Stimulated activated CD4-positive, alpha-beta T cell treated with anti-CD3 and anti-CD28 coated beads, Interleukin-12 subunit alpha, Interleukin-12 subunit beta, amount 100 ng/mL, for 4 hours (primary cell): ENCODE measurements around the gene TRIOBP.
"Not testable (repeated sequence)": the region's sequence is repeated elsewhere in the genome, so short reads cannot be mapped to it uniquely, and the experiment has no call there.

Source experiments
- DNase-seq: peaks from one replicate; pipeline ENCODE4 v3.0.0-alpha.2; 2020

The TRIOBP gene, protein sequence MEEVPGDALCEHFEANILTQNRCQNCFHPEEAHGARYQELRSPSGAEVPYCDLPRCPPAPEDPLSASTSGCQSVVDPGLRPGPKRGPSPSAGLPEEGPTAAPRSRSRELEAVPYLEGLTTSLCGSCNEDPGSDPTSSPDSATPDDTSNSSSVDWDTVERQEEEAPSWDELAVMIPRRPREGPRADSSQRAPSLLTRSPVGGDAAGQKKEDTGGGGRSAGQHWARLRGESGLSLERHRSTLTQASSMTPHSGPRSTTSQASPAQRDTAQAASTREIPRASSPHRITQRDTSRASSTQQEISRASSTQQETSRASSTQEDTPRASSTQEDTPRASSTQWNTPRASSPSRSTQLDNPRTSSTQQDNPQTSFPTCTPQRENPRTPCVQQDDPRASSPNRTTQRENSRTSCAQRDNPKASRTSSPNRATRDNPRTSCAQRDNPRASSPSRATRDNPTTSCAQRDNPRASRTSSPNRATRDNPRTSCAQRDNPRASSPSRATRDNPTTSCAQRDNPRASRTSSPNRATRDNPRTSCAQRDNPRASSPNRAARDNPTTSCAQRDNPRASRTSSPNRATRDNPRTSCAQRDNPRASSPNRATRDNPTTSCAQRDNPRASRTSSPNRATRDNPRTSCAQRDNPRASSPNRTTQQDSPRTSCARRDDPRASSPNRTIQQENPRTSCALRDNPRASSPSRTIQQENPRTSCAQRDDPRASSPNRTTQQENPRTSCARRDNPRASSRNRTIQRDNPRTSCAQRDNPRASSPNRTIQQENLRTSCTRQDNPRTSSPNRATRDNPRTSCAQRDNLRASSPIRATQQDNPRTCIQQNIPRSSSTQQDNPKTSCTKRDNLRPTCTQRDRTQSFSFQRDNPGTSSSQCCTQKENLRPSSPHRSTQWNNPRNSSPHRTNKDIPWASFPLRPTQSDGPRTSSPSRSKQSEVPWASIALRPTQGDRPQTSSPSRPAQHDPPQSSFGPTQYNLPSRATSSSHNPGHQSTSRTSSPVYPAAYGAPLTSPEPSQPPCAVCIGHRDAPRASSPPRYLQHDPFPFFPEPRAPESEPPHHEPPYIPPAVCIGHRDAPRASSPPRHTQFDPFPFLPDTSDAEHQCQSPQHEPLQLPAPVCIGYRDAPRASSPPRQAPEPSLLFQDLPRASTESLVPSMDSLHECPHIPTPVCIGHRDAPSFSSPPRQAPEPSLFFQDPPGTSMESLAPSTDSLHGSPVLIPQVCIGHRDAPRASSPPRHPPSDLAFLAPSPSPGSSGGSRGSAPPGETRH (N-terminal part only)

DNA sequence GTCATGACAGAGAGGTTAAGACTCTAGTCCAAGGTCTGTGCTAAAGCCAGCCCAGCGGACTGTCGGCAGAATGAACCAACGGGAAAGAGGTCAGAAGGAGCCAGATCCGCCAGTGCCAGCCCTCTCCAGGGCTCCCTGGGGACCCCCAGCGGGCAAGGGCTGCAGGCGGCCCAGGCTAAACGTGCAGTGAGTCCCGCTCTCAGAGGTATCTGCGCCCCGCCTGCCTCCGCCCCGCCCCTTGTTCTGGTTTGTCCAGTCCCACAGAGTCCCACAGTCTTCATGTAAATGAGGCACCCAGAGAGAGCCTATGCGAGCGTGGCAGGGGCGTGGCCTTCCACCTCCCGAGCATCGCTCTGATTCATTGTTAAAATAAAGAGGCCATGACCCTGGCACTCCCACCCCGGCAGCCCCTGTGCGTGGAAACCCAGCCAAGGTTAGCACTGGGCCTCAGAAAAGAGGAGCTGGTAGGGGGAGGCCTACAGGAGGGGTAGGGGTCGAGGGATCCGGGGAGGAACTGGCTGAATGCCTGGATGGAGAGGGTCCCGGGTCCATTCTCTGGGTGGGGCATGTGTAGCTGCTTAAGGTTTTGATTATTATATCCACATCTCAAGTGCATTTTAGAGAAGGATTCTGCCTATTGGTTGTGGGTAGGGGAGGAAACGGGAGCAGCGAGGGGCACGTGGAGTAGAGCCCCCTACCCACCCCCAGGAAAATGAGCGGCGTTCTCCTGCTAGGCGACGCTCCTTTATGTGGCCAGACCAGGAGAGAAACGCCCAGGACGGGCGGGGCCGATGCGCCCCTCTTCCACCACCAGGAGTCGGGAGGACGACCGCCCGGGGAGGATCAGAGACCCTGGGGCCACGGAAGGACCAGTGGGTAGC is at the start of gene TRIOBP:
Gene TRIOBP, plus strand, starts transcription at position 392 of the 881 bp plus-strand sequence. CDS start 4,318 bp downstream, outside the sequence.
- DNase-seq: peak; percentile 77

DNA sequence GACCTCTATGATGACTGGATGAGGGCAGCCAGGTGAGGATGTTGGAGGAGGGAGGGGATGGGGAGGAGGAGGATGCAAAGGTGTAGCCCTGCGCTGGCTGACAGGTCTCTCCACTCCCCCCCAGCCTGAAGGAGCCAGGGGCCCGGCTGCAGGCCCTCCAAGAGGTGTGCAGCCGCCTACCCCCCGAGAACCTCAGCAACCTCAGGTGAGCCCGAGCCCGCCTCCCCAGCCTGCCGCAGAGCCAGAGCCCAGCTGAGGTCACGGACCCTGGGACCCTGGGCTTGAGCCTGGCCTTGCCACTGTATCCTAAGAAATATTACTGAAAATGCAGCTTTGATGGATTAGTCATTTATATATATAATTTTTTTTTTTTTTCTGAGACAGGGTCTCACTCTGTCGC is 49.5 kb upstream of the TRIOBP start:
- no peak for DNase-seq

DNA sequence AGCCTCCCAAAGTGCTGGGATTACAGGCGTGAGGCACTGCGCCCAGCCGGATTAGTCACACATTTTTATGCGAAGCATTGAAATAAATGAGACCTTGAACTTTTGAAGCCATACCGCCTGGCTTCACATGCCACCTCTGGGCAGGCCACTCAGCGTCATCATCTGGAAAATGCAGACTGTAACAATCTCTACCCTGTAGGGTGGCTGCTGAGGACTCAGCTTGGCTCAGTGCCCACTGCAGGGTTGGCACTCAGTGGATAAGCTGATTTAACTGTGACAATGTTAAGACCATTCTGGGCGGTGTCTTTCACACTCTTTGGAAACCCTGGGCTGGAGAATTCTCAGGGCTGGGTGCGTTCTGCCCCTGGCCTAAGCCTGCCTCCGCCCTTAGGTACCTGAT is 48.9 kb upstream of the TRIOBP start:
- DNase-seq: no peak

DNA sequence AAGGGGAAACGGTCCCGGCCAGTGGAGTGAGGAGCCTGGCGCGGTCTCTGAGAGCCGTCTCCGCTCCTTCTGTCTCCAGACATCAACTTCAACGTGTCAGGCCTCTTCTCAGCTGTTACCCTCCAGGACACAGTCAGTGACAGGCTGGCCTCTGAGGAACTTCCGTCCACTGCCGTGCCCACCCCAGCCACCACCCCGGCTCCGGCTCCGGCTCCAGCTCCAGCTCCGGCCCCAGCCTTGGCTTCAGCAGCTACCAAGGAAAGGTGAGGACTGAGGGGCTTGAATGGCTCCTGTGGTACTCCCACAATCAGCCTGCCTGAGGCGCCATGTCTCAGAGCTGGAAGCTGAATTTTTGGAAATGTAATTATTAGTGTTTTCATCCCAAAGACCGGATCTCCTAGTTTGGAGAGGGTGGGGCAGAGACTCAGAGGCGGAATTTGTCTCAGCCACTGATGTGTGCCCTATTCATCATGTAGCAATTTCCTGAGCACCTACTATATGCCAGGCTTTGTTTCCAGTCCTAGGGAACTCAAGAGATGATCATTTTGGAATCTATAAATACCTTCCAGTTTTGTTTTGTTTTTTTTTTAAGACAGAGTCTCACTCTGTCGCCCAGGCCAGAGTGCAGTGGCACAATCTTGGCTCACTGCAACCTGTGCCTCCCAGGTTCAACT is 46.2 kb upstream of the TRIOBP start:
- no peak for DNase-seq

DNA sequence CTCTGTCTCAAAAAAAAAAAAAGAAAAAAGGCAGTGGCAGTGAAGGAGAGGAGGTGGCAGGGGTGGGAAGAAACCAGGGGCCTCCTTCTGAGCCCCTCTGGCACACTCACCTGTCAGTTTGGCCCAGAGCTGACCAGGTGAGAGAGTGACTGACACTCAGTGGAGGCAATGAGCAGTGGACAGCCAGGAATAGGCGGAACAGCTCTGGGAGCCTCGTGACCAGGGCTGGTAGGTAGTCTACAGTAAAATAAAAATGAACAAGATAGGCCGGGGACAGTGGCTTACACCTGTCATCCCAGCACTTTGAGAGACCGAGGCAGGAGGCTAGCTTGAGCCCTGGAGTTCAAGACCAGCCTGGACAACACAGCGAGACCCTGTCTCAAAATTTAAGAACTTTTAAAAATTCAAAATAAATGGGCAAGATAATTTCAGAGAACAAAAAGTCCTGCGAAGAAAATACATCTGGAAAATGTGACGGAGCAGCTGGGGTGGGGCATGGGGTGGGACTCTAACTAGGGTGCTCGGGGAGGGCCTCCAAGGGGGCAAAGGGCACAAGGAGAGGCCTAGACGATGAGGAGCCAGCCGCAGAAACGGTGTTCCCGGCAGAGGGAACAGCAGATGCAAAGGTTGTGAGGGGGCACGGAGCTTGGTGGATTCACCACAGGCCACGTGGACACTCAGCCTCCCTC is 42.1 kb upstream of the TRIOBP start:
- DNase-seq: no peak

DNA sequence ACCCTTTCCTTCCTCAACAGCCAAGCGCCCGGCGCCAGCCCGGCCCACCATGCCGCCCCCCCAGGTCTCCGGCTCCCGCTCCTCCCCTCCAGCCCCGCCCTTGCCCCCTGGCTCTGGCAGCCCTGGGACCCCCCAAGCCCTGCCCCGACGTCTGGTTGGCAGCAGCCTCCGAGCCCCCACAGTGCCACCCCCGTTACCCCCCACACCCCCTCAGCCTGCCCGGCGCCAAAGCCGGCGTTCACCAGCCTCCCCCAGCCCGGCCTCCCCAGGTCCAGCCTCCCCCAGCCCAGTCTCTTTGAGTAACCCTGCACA is 41.6 kb upstream of the TRIOBP start:
- DNase-seq: no peak

DNA sequence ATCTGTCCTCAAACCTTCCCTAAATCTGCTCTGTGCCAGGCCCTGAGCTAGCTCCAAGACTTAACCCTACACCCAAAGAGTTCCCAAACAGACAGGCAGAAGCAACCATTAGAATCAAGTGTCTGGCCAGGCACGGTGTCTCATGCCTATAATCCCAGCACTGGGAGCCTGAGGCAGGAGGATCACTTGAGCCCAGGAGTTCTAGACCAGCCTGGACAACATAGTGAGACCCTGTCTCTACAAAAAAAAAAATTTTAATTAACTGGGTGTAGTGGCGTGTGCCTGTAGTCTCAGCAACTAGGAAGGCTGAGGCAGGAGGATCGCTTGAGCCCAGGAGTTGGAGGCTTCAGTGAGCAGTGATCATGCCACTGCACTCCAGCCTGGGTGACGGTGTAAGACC is 40.3 kb upstream of the TRIOBP start:
- DNase-seq: not testable (repeated sequence)

DNA sequence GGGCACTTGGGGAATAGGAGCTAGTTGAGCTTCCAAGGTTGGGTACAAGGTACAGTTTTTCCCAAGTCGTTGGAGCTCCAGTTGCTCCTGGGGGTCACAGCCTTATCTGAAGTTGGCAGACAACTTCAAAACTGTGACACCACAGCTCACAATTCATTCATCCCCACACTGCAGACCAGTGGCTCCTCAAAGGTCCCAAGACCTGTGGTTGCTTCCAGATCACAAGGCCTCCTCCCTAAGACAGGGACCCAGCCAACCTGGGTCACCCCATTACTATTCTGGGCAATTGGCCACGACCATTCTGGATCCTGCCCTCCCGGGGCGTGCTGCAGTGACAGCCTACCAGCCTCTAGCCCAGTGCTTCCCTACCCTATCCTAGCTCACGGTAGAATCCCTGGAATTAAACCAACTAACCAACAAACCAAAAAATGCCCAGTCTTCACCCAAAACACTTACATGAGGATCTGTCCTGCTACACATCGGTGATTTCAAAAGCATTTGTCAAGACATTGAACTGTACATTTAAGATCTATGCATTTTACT is 39.2 kb upstream of the TRIOBP start:
- no peak for DNase-seq

DNA sequence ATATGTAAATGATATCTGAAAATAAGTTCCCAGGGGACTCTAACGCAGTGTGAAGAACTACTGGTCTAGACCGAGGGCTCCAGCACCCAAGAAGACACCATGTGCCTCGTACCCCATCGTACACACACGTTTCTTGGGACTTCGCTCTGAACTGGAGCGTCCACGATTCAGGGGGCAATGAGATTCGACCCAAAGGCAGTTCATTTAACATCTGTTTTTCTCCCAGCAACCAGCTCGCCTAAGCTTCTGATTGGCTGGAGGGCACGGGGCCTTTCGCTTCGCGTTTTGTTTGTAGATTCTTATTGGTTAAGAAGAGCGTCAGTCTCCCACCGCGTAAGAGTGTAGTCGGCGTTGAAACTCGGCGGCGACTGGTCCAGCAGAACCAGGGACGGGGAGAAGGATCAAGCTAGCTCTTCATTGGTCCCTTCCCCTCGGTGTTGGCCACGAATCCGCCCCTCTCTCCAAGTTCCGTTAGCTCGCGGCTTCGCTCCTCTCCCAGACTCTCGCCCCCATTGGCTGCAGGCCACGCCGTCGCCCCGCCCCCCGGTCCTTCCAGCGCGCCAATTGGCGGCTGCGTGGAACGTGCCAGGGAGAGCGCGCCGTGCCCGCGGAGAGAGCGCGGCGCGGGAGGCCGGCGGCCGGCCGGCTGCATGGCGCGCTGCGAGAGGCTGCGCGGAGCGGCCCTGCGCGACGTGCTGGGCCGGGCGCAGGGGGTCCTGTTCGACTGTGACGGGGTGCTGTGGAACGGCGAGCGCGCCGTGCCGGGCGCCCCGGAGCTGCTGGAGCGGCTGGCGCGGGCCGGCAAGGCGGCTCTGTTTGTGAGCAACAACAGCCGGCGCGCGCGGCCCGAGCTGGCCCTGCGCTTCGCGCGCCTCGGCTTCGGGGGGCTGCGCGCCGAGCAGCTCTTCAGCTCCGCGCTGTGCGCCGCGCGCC is 38.4 kb upstream of the TRIOBP start, which contains the start of gene PDXP:
Gene PDXP, plus strand, starts transcription at position 591 of the 933 bp plus-strand sequence. Its CDS starts 60 bp downstream, at position 651.
- DNase-seq: peak; percentile 99

DNA sequence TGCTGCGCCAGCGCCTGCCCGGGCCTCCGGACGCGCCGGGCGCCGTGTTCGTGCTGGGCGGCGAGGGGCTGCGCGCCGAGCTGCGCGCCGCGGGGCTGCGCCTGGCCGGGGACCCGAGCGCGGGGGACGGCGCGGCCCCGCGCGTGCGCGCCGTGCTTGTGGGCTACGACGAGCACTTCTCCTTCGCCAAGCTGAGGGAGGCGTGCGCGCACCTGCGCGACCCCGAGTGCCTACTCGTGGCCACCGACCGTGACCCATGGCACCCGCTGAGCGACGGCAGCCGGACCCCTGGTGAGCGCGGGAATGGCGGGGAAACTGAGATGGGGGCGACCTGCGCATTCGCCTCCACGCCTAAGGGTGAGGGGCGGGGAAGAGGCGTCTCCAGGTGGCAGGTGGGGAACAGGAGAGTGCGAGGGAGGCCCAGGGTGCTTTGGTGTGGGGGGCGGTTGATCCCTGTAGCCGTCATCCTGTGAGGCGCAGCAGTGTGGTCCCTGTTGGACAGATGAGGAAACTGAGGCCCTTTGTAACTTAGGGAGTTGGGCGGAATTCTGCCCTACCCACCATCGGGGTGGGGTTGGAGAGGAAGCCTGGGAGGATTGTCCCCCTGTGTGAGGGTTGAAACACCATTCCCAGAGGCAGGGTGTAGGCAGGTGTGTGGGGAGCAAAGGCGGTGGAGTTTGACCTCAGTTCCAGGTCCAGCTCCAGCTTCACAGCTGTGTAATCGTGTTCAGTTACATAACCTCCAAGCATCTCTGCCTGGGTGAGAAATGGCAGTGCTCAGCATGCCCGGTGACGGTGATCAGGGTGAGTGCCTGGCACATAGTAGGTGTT is 37.6 kb upstream of the TRIOBP start:
- DNase-seq: peak; percentile 33

DNA sequence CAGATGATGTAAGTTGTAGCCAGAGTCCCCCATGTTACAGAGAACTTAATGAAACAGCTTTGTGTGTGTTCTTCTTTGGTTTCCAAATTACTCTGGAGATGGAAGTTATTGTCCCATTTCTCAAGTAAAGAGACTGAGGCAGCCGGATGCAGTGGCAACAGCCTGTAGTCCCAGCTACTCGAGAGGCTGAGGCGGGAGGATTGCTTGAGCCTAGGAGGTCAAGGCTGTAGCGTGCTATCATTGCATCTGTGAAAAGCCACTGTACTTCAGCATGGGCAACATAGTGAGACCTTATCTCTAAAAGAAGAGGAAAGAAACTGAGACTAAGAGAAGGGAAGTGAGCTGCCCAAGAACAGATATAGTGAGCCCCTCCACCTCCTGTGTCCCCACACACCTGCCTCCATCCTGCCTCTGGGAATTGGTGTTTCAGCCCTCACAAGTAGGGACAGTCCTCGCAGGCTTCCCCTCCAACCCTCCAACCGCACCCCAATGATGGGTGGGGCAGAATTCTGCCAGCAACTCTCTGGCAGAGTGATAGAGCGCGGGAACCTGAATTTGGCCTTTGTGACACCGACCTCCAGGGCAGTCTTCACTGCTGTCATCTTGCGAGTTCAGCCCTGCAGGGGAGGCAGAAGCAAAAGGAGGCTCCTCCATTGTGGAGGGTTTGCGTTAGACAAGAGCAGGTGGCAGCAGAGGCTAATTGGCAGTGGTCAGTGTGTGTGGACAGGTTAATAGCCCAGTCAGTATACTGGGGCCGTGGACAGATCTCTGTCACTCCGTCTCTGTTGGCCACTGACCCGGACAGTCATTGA is 36.7 kb upstream of the TRIOBP start:
- no peak for DNase-seq

DNA sequence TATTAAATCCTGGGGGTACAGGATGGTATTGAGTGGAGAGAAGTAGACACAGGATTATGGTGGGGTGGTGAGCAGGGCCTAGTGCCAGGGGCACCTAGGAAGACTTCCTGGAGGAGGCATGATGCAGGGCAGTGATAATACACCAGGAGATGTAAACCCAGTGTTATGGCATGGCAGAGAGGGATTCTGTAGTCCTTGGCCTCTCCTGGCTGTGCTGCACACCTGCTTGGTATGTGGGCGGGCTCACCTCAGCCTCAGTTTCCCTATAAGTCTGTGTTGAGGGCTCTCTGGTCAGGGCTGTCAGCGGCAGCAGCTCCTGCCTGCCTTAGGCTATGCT is 36.2 kb upstream of the TRIOBP start:
- DNase-seq: no peak

DNA sequence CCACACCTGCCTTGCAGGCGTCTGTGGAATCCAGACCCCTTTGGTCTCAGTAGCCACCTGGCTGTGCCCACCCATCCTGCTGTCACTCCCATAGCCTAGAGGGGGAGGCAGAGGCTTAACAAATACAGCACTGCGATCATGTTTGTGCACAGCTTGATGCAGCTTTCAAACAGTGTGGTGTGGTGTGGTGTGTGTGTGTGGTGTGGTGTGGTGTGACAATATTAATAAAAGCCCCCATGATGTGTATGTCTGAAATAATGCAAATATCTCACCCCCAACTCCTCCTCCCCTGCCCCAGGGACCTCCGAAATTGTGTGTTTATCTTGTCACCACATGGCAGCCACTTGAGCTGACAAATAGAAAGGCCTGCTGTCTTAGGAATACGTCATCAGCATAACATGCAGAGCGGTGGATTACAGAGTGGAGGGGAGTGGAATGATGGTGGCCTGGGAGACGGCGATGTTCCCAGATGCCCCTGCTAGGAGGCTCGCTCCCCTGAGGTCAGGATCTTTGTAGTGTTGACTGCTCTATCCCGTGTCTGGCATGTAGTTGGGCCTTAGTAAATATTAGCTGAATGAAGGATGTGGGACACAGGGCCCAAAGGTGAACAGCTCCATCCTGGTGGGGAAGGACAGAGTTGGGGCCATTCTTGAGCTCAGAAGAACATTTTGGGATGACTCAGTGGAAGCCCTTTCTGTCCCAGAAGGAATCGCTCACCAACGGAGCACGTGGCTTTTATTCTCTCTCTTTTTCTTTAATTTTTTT is 35.5 kb upstream of the TRIOBP start:
- no peak for DNase-seq

DNA sequence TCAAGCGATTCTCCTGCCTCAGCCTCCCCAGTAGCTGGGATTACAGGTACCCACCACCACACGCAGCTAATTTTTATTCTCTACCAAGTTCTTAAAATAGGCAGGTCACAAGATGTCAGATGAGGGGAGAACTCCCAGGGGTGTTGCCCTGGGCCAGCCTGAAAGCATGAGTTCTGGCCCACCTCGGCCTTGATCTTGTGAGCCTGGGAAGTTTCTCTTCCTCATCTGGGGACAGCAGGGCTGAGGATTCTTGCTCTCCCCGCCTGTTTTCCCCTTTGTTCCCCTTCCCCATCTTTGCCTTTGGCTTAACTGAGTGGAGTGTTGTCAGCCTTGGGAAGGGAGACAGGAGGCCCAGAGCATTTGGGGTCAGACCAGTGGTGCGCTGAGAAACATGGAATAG is 34.8 kb upstream of the TRIOBP start:
- no peak for DNase-seq

DNA sequence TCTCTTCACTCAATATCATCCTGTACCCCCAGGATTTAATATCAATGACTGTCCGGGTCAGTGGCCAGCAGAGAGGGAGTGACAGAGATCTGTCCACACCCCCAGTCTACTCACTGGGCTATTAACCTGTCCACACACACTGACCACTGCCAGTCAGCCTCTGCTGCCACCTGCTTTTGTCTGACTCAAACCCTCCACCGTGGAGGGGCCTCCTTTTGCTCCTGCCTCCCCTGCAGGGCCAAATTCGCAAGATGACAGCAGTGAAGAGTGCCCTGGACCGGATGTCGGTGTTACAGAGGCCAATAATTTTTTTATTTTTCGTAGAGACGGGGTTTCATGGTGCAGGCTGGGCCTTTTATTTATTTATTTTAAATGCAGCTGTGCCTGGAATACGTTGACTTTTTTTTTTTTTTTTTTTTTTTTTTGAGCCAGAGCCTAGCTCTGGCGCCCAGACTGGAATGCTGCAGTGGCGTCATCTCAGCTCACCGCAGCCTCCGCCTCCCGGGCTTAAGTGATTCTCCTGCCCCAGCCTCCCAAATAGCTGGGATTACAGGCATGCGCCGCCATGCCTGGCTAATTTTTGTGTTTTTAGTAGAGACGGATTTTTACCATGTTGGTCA is 33.2 kb upstream of the TRIOBP start:
- DNase-seq: no peak
